Kidney tubule cell (primary cell): ENCODE measurements around the gene PRPF19.
A peak's percentile ranks its signal among the peaks of the same experiment; 100 is the strongest.

Source experiments
- DNase-seq: peaks from one replicate; pipeline ENCODE4 v3.0.0-alpha.2; 2018; ENCODE audit warnings: low spot score

Gene PRPF19

DNA sequence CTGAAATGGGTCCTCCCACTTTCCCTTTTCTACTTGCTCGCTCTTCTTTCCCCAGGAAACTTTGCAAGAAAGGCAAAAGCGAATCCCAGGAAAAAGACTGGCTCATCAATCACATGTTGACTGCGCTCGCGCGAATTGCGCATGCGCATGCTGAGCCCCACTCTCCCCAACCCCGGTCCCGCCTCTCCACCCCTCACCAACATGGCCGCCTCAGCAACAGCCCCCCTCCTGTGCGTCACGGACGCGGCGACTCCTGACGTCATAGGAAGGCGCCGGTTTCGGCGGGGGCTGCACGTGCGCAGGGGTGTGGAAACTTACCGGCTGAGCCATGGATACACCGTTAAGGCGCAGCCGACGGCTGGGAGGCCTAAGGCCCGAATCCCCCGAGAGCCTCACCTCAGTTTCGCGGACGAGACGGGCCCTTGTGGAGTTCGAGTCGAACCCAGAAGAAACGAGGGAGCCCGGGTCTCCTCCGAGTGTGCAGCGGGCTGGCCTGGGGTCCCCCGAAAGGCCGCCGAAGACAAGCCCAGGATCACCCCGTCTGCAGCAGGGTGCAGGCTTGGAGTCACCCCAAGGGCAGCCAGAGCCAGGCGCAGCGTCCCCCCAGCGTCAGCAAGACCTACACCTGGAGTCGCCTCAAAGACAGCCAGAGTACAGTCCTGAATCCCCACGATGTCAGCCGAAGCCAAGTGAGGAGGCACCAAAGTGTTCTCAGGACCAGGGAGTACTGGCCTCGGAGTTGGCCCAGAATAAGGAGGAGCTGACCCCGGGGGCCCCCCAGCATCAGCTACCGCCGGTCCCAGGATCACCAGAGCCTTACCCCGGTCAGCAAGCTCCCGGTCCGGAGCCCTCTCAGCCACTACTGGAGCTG, 64.4 kb downstream of the PRPF19 start, which contains the start of gene CCDC86:
Gene CCDC86, plus strand, starts transcription at position 317 of the 871 bp plus-strand sequence. Its CDS starts 12 bp downstream, at position 329.
- DNase-seq: peak; percentile 96
